ENCODE measurements around the gene TLX2. TPM values are rescaled to one million over a fixed set of nuclear protein-coding genes. Genes with fewer than 3 reads are reported as not detected.

The TLX2 gene
- total RNA-seq, 1 donor = 0.36 TPM

DNA sequence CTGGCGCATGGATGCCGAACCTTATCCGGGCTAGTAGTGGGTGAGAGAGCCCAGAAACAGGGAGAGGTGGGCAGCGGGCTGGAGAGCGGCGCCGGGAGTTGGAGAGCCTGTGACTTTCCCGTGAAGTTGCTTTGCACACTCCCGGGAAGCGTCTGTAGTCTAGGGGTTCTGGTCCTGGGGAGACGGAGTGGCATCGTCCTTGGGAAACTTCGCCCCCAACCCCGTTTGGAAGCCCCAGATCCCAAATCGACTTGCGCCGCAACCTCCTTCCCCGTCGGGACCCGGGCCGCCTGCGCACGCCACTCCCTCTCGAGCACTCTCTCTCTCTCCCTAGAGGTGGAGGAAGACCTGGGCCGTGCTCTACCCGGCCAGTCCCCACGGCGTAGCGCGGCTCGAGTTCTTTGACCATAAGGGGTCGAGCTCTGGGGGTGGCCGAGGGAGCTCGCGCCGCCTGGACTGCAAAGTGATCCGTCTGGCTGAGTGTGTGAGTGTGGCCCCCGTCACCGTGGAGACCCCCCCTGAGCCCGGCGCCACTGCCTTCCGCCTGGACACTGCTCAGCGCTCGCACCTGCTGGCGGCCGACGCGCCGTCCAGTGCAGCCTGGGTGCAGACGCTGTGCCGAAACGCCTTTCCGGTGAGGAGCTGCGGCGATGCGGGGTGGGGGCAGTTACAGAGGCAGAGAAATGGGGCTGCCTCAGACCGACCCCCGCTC, 40.7 kb downstream of the TLX2 start:
- Histone ChIP-seq H3K36me3 (ENCODE audit: insufficient read depth, low read length) (peaks cover 45% of the 10 kb centered on the region), H3K4me1 (ENCODE audit: insufficient read depth, low read length) (peaks cover 66% of the 10 kb centered on the region), H3K4me3 (ENCODE audit: insufficient read depth, low read length) (peak overlapping the region; percentile 93), H3K79me2 (ENCODE audit: insufficient read depth, low read length) (peaks cover 72% of the 10 kb centered on the region), H2AFZ (ENCODE audit: low read length) (peak overlapping the region; percentile 82), H3K27ac (ENCODE audit: low read depth, low read length) (peak overlapping the region; percentile 93), H3K27me3 (ENCODE audit: insufficient read depth, low read length) (no peaks in the 10 kb centered on the region), H3K9me3 (ENCODE audit: low read depth, low read length) (no peaks in the 10 kb centered on the region), H4K20me1 (ENCODE audit: insufficient read depth, low read length) (peaks cover 3% of the 10 kb centered on the region), H3K4me2 (ENCODE audit: insufficient read depth, low read length) (peak overlapping the region; percentile 91)
- no peak for TF ChIP-seq CTCF (IDR thresholded peaks at IDR 0.05; ENCODE audit: extremely low read depth, low read depth, low read length)
- peak; percentile 92 for DNase-seq (ENCODE audit: insufficient read length, low spot score, missing footprints)

- Histone ChIP-seq H3K27me3 (ENCODE audit: insufficient read depth, low read length) (no peaks in the 10 kb centered on the region), H3K9me3 (ENCODE audit: low read depth, low read length) (no peaks in the 10 kb centered on the region), H3K27ac (ENCODE audit: low read depth, low read length) (peak overlapping the region; percentile 93), H3K4me2 (ENCODE audit: insufficient read depth, low read length) (peak overlapping the region; percentile 91), H3K4me1 (ENCODE audit: insufficient read depth, low read length) (peaks cover 64% of the 10 kb centered on the region), H3K79me2 (ENCODE audit: insufficient read depth, low read length) (peaks cover 66% of the 10 kb centered on the region), H4K20me1 (ENCODE audit: insufficient read depth, low read length) (peaks cover 3% of the 10 kb centered on the region), H2AFZ (ENCODE audit: low read length) (no peak overlapping the region), H3K4me3 (ENCODE audit: insufficient read depth, low read length) (peak overlapping the region; percentile 93), H3K36me3 (ENCODE audit: insufficient read depth, low read length) (peaks cover 39% of the 10 kb centered on the region)
- no peak for TF ChIP-seq CTCF (IDR thresholded peaks at IDR 0.05; ENCODE audit: extremely low read depth, low read depth, low read length)
- peak; percentile 53 for DNase-seq (ENCODE audit: insufficient read length, low spot score, missing footprints)
Measured at GRCh38 chr2:74555610-74556103, 41.4 kb downstream of the TLX2 start.

DNA sequence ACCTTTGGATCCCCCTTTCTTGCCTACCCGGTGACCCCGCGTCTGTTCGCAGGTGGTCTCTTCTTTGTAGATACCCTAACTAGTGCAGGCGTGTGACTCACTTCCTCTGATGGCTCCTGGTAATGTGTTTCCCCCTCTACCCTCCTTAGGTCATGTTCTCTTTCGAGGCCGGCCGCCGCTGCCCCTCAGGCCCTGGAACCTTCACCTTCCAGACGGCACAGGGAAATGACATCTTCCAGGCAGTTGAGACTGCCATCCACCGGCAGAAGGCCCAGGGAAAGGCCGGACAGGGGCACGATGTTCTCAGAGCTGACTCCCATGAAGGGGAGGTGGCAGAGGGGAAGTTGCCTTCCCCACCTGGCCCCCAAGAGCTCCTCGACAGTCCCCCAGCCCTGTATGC, 41.9 kb downstream of the TLX2 start:
- Histone ChIP-seq H3K36me3 (ENCODE audit: insufficient read depth, low read length) (peaks cover 35% of the 10 kb centered on the region), H3K4me2 (ENCODE audit: insufficient read depth, low read length) (peak overlapping the region; percentile 91), H3K4me3 (ENCODE audit: insufficient read depth, low read length) (peak overlapping the region; percentile 93), H3K4me1 (ENCODE audit: insufficient read depth, low read length) (peaks cover 62% of the 10 kb centered on the region), H4K20me1 (ENCODE audit: insufficient read depth, low read length) (peaks cover 3% of the 10 kb centered on the region), H2AFZ (ENCODE audit: low read length) (no peak overlapping the region), H3K27ac (ENCODE audit: low read depth, low read length) (peak overlapping the region; percentile 93), H3K79me2 (ENCODE audit: insufficient read depth, low read length) (peaks cover 61% of the 10 kb centered on the region), H3K9me3 (ENCODE audit: low read depth, low read length) (no peaks in the 10 kb centered on the region), H3K27me3 (ENCODE audit: insufficient read depth, low read length) (no peaks in the 10 kb centered on the region)
- DNase-seq (ENCODE audit: insufficient read length, low spot score, missing footprints) = no peak
- TF ChIP-seq CTCF (IDR thresholded peaks at IDR 0.05; ENCODE audit: extremely low read depth, low read depth, low read length) = no peak

- Histone ChIP-seq H3K4me2 (ENCODE audit: insufficient read depth, low read length) (peak overlapping the region; percentile 91), H3K36me3 (ENCODE audit: insufficient read depth, low read length) (peaks cover 28% of the 10 kb centered on the region), H2AFZ (ENCODE audit: low read length) (no peak overlapping the region), H3K4me3 (ENCODE audit: insufficient read depth, low read length) (peak overlapping the region; percentile 93), H3K9me3 (ENCODE audit: low read depth, low read length) (no peaks in the 10 kb centered on the region), H4K20me1 (ENCODE audit: insufficient read depth, low read length) (peaks cover 3% of the 10 kb centered on the region), H3K4me1 (ENCODE audit: insufficient read depth, low read length) (peaks cover 55% of the 10 kb centered on the region), H3K27me3 (ENCODE audit: insufficient read depth, low read length) (no peaks in the 10 kb centered on the region), H3K27ac (ENCODE audit: low read depth, low read length) (peak overlapping the region; percentile 45), H3K79me2 (ENCODE audit: insufficient read depth, low read length) (peaks cover 53% of the 10 kb centered on the region)
- TF ChIP-seq CTCF (IDR thresholded peaks at IDR 0.05; ENCODE audit: extremely low read depth, low read depth, low read length) = no peak
- no peak for DNase-seq (ENCODE audit: insufficient read length, low spot score, missing footprints)
Measured at GRCh38 chr2:74556831-74557370, 42.7 kb downstream of the TLX2 start.

Measured in osteoblast (primary cell).